Measurements from ENCODE around the gene CAND1.
"Not testable (repeated sequence)": the region's sequence is repeated elsewhere in the genome, so short reads cannot be mapped to it uniquely, and the experiment has no call there.

The CAND1 gene

GRCh38 chr12:67331828-67332227 lies 62.7 kb downstream of the CAND1 start:
- H3K27ac ChIP-seq, result no peak overlapping the region
- TF ChIP-seq ZFX (IDR thresholded peaks at IDR 0.05), result no peak
- TF ChIP-seq CTCF (conservative IDR thresholded peaks at IDR 0.05), result no peak

GRCh38 chr12:67333649-67334048 lies 64.5 kb downstream of the CAND1 start:
- TF ChIP-seq CTCF (conservative IDR thresholded peaks at IDR 0.05) (no peak), ZFX (IDR thresholded peaks at IDR 0.05) (no peak)
- H3K27ac ChIP-seq, result no peak overlapping the region

DNA sequence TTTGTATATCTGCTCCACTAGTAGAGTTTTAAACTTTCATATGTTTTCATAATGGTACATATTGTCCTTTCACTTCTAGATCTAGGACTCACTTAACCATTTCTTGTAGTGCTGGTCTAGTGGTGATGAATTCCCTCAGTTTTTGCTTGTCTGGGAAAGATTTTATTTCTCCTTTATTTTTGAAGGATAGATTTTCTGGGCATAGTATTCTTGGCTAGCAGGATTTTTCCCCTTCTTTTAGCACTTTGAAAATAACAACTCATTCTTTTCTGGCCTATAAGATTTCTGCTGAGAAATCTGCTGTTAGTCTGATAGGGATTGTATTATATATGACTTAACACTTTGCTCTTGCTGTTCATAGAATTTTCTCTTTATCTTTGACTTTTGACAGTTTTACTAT lies 69.3 kb downstream of the CAND1 start:
- no peak overlapping the region for H3K27ac ChIP-seq
- no peak for TF ChIP-seq ZFX (IDR thresholded peaks at IDR 0.05)
- no peak for TF ChIP-seq CTCF (conservative IDR thresholded peaks at IDR 0.05)

DNA sequence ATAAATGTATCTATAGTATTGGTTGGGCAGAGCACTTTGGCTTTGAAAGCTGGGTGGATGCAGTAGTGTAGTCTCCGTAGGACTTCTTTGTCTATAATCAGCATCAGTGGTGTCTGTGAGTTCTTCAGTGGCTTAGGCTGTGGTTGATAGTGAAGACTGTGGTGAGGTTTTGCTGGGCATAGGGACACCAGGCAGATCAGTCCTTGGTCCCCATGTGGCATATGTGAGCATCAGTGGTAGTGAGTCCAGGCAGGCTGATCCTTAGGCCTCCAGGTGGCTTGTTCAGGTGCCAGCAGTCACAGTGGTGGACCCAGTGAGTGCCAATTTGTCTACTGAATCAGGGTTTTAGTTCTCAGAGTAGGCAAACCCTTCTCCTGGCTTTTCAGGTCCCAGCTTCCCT lies 70.4 kb downstream of the CAND1 start:
- TF ChIP-seq CTCF (conservative IDR thresholded peaks at IDR 0.05) (no peak), ZFX (IDR thresholded peaks at IDR 0.05) (no peak)
- no peak overlapping the region for H3K27ac ChIP-seq

- not testable (repeated sequence) for H3K27ac ChIP-seq
Observed at GRCh38 chr12:67341086-67341485, 71.9 kb downstream of the CAND1 start.

- TF ChIP-seq CTCF (conservative IDR thresholded peaks at IDR 0.05) (no peak), ZFX (IDR thresholded peaks at IDR 0.05) (no peak)
- no peak overlapping the region for H3K27ac ChIP-seq
Observed at GRCh38 chr12:67344979-67345710, 76.0 kb downstream of the CAND1 start.

- H3K27ac ChIP-seq, result no peak overlapping the region
- TF ChIP-seq CTCF (conservative IDR thresholded peaks at IDR 0.05) (no peak), ZFX (IDR thresholded peaks at IDR 0.05) (no peak)
Observed at GRCh38 chr12:67348683-67349082, 79.5 kb downstream of the CAND1 start.

- no peak overlapping the region for H3K27ac ChIP-seq
Observed at GRCh38 chr12:67352682-67353081, 83.5 kb downstream of the CAND1 start.

More at GRCh38 chr12:67352682-67353081, 83.5 kb downstream of the CAND1 start:
- TF ChIP-seq ZFX (IDR thresholded peaks at IDR 0.05) (no peak), CTCF (conservative IDR thresholded peaks at IDR 0.05) (no peak)

Data from C4-2B (cell line).